ENCODE results near the gene RPTOR. TPM values are rescaled to one million over a fixed set of nuclear protein-coding genes. Genes with fewer than 3 reads are reported as not detected.

Gene RPTOR
- total RNA-seq, 1 experiment from 2014 or later = 66.7 TPM

DNA sequence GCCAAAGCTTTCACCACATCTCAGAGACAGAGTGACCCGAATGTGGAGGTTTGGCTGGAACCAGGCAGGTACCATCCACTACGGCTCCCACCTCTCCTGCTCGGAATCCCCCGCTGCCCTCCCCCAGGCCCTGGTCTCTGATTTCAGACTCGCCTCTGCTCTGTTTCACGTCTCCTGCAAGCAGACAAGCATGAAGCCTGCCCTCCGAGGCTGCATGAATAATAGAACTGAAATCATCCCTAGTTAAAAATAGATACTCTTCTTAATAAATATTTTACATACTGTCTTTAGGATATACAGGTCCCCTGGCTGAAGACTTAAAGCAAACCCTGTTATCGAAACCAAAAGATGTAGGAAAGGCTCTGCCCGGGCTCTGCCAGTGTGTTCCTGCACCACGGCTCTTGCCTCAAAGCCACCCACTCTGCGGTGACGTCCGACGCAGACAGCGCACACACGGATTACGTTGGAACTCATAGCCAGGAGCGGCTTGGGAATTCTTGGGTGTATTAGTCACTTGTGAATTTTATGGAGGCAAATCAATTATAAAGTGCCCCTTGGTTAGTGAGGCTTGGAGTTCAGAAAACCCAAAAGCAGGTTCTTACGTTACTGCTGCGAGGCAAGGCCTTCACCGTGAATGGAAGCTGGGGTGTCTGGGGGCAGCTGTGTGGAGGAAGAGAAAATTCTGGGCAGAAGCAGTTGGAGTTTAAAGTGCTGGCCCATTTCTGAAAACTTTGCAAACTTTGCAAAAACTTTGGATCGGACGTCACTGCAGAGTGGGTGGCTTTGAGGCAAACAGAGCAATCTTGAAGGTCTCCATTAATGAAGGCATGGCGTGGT is 42.7 kb upstream of the RPTOR start:
- ChIA-PET POLR2A (no interaction called here), CTCF (interaction anchor here (1.2 kb wide), 1 partner anchor 75 kb away, joined by 3 read pairs; no protein-coding TSS in a partner anchor)
- no peak for DNase-seq
- Histone ChIP-seq H3K4me1 (no peaks in the 10 kb centered on the region), H3K27me3 (replicated peaks; ENCODE audit: control insufficient read depth, insufficient read depth, low read length) (no peaks in the 10 kb centered on the region), H3K36me3 (ENCODE audit: control insufficient read depth, insufficient read depth, low read length) (no peaks in the 10 kb centered on the region), H3K9me3 (no peaks in the 10 kb centered on the region), H3K4me3 (ENCODE audit: low read depth, low read length) (no peak overlapping the region)
- intact Hi-C loops (cut with micrococcal nuclease; ENCODE audit: unreplicated experiment) = no loop called here
- no TSS peak for BruUV-seq (replicated peaks)
- H3K4me1 Mint-ChIP-seq (ENCODE audit: low read depth, unreplicated experiment) = no peaks in the 10 kb centered on the region
- no peaks in the 10 kb centered on the region for H3K36me3 Mint-ChIP-seq (ENCODE audit: insufficient read depth, unreplicated experiment)
- no peak overlapping the region for H3K27ac Mint-ChIP-seq (ENCODE audit: unreplicated experiment)
- TF ChIP-seq, protein P1, sequence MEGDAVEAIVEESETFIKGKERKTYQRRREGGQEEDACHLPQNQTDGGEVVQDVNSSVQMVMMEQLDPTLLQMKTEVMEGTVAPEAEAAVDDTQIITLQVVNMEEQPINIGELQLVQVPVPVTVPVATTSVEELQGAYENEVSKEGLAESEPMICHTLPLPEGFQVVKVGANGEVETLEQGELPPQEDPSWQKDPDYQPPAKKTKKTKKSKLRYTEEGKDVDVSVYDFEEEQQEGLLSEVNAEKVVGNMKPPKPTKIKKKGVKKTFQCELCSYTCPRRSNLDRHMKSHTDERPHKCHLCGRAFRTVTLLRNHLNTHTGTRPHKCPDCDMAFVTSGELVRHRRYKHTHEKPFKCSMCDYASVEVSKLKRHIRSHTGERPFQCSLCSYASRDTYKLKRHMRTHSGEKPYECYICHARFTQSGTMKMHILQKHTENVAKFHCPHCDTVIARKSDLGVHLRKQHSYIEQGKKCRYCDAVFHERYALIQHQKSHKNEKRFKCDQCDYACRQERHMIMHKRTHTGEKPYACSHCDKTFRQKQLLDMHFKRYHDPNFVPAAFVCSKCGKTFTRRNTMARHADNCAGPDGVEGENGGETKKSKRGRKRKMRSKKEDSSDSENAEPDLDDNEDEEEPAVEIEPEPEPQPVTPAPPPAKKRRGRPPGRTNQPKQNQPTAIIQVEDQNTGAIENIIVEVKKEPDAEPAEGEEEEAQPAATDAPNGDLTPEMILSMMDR (IDR thresholded peaks at IDR 0.05; ENCODE audit: insufficient read depth in 1 of 2, low read depth in 1 of 2, low read length in 1 of 2, severe bottlenecking in 1 of 2, unreplicated experiment in 1 of 2) = no peak
- H3K4me3 Mint-ChIP-seq (ENCODE audit: unreplicated experiment) = no peak overlapping the region
- peaks cover 6% of the 10 kb centered on the region for H3K27me3 Mint-ChIP-seq (ENCODE audit: insufficient read depth, unreplicated experiment)
- no peaks in the 10 kb centered on the region for H3K9me3 Mint-ChIP-seq (ENCODE audit: unreplicated experiment)

GRCh38 chr17:80502578-80502877 is 42.1 kb upstream of the RPTOR start:
- Histone ChIP-seq H3K4me1 (no peaks in the 10 kb centered on the region), H3K4me3 (ENCODE audit: low read depth, low read length) (no peak overlapping the region), H3K36me3 (ENCODE audit: control insufficient read depth, insufficient read depth, low read length) (no peaks in the 10 kb centered on the region), H3K9me3 (no peaks in the 10 kb centered on the region), H3K27me3 (replicated peaks; ENCODE audit: control insufficient read depth, insufficient read depth, low read length) (no peaks in the 10 kb centered on the region)
- Mint-ChIP-seq H3K4me3 (ENCODE audit: unreplicated experiment) (no peak overlapping the region), H3K9me3 (ENCODE audit: unreplicated experiment) (no peaks in the 10 kb centered on the region), H3K27me3 (ENCODE audit: insufficient read depth, unreplicated experiment) (peaks cover 6% of the 10 kb centered on the region), H3K36me3 (ENCODE audit: insufficient read depth, unreplicated experiment) (no peaks in the 10 kb centered on the region), H3K27ac (ENCODE audit: unreplicated experiment) (no peak overlapping the region), H3K4me1 (ENCODE audit: low read depth, unreplicated experiment) (no peaks in the 10 kb centered on the region)
- BruUV-seq (replicated peaks) = no TSS peak
- TF ChIP-seq, protein P1 (IDR thresholded peaks at IDR 0.05; ENCODE audit: insufficient read depth in 1 of 2, low read depth in 1 of 2, low read length in 1 of 2, severe bottlenecking in 1 of 2, unreplicated experiment in 1 of 2) = no peak
- no peak for DNase-seq
- intact Hi-C loops (cut with micrococcal nuclease; ENCODE audit: unreplicated experiment) = no loop called here
- POLR2A ChIA-PET = no interaction called here
- CTCF ChIA-PET = no interaction called here

DNA sequence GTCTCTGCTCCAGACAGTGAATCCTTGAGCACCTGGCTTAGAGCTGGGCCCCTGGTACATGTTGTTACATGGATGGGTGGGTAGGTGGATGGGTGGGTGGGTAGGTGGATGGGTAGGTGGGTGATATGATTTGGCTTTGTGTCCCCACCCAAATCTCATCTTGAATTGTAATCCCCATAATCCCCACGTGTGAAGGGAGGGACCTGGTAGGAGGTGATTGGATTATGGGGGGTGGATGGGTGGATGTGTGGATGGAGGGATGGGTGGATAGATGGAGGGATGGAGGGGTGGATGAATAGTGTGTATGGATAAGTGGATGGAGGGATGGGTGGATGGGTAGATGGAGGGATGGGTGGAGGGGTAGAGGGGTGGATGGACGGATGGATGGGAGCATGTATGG is 41.6 kb upstream of the RPTOR start:
- CTCF ChIA-PET = no interaction called here
- DNase-seq = no peak
- Histone ChIP-seq H3K36me3 (ENCODE audit: control insufficient read depth, insufficient read depth, low read length) (no peaks in the 10 kb centered on the region), H3K4me3 (ENCODE audit: low read depth, low read length) (no peak overlapping the region), H3K27me3 (replicated peaks; ENCODE audit: control insufficient read depth, insufficient read depth, low read length) (no peaks in the 10 kb centered on the region), H3K9me3 (no peaks in the 10 kb centered on the region), H3K4me1 (no peaks in the 10 kb centered on the region)
- intact Hi-C loops (cut with micrococcal nuclease; ENCODE audit: unreplicated experiment) = no loop called here
- TF ChIP-seq, protein P1 (IDR thresholded peaks at IDR 0.05; ENCODE audit: insufficient read depth in 1 of 2, low read depth in 1 of 2, low read length in 1 of 2, severe bottlenecking in 1 of 2, unreplicated experiment in 1 of 2) = no peak
- no TSS peak for BruUV-seq (replicated peaks)
- POLR2A ChIA-PET = no interaction called here
- H3K27ac Mint-ChIP-seq (ENCODE audit: unreplicated experiment) = no peak overlapping the region
- H3K9me3 Mint-ChIP-seq (ENCODE audit: unreplicated experiment) = no peaks in the 10 kb centered on the region
- H3K4me3 Mint-ChIP-seq (ENCODE audit: unreplicated experiment) = no peak overlapping the region
- H3K27me3 Mint-ChIP-seq (ENCODE audit: insufficient read depth, unreplicated experiment) = peaks cover 6% of the 10 kb centered on the region
- no peaks in the 10 kb centered on the region for H3K4me1 Mint-ChIP-seq (ENCODE audit: low read depth, unreplicated experiment)
- no peaks in the 10 kb centered on the region for H3K36me3 Mint-ChIP-seq (ENCODE audit: insufficient read depth, unreplicated experiment)
